ENCODE measurements around the gene KCNMA1.

Gene KCNMA1

GRCh38 chr10:77127243-77127642, 510.4 kb downstream of the KCNMA1 start:
- H3K79me1 ChIP-seq (replicated peaks; ENCODE audit: low read length, poor library complexity, severe bottlenecking), result peaks cover 6% of the 10 kb centered on the region
- H3K36me3 ChIP-seq (ENCODE audit: control insufficient read depth in 1 of 2, insufficient read depth in 2 of 2, low read depth in 1 of 2, low read length in 2 of 2), result no peaks in the 10 kb centered on the region
- no peaks in the 10 kb centered on the region for H3K9me3 ChIP-seq (ENCODE audit: control insufficient read depth, low read length)
- H2BK120ac ChIP-seq (ENCODE audit: low read depth, low read length), result no peak overlapping the region
- H4K8ac ChIP-seq (ENCODE audit: low read length), result no peak overlapping the region
- H3K4me3 ChIP-seq (ENCODE audit: insufficient read depth in 1 of 2, low read depth in 1 of 2, low read length in 2 of 2), result no peak overlapping the region
- no peak overlapping the region for H2BK15ac ChIP-seq (ENCODE audit: low read depth, poor library complexity, severe bottlenecking)
- H3K18ac ChIP-seq (ENCODE audit: low read depth in 1 of 2, low read length in 2 of 2), result no peak overlapping the region
- H2BK5ac ChIP-seq (ENCODE audit: low read depth, low read length, poor library complexity, severe bottlenecking), result no peak overlapping the region
- no peak overlapping the region for H3K4me2 ChIP-seq (ENCODE audit: low read length, poor library complexity, severe bottlenecking)
- H3K14ac ChIP-seq (ENCODE audit: low read length in 2 of 2), result no peak overlapping the region
- no peak for DNase-seq
- no peak overlapping the region for H2AFZ ChIP-seq (ENCODE audit: low read depth, low read length)
- H2AK5ac ChIP-seq (ENCODE audit: low read length, severe bottlenecking), result no peak overlapping the region
- H3K4ac ChIP-seq (ENCODE audit: low read depth in 1 of 2, low read length in 2 of 2), result no peak overlapping the region
- no peaks in the 10 kb centered on the region for H3K4me1 ChIP-seq (ENCODE audit: control insufficient read depth, insufficient read depth, low read depth, low read length)
- no peak overlapping the region for H2BK12ac ChIP-seq (ENCODE audit: low read length in 2 of 2)
- no peak overlapping the region for H3K27ac ChIP-seq (ENCODE audit: low read length, poor library complexity, severe bottlenecking)
- H3K9ac ChIP-seq (ENCODE audit: low read length), result no peak overlapping the region
- 100% methylated on average over 1 of the region's 1 CpG for WGBS
- no peaks in the 10 kb centered on the region for H3K27me3 ChIP-seq (ENCODE audit: control insufficient read depth in 1 of 2, insufficient read depth in 1 of 2, low read length in 2 of 2)
- no peak overlapping the region for H4K91ac ChIP-seq (ENCODE audit: low read length)
- H3K23ac ChIP-seq (ENCODE audit: low read length in 2 of 2), result no peak overlapping the region

GRCh38 chr10:77125231-77125630, 512.4 kb downstream of the KCNMA1 start:
- no peak overlapping the region for H3K4ac ChIP-seq (ENCODE audit: low read depth in 1 of 2, low read length in 2 of 2)
- H3K4me2 ChIP-seq (ENCODE audit: low read length, poor library complexity, severe bottlenecking), result no peak overlapping the region
- no peak overlapping the region for H2BK120ac ChIP-seq (ENCODE audit: low read depth, low read length)
- 90% methylated on average over 4 of the region's 4 CpGs for WGBS
- H3K23ac ChIP-seq (ENCODE audit: low read length in 2 of 2), result peak overlapping the region in 1 of 2 experiments; percentile 34
- H3K18ac ChIP-seq (ENCODE audit: low read depth in 1 of 2, low read length in 2 of 2), result no peak overlapping the region
- no peak overlapping the region for H2AFZ ChIP-seq (ENCODE audit: low read depth, low read length)
- H3K4me1 ChIP-seq (ENCODE audit: control insufficient read depth, insufficient read depth, low read depth, low read length), result no peaks in the 10 kb centered on the region
- H3K4me3 ChIP-seq (ENCODE audit: insufficient read depth in 1 of 2, low read depth in 1 of 2, low read length in 2 of 2), result no peak overlapping the region
- peaks cover 6% of the 10 kb centered on the region for H3K79me1 ChIP-seq (replicated peaks; ENCODE audit: low read length, poor library complexity, severe bottlenecking)
- H3K9ac ChIP-seq (ENCODE audit: low read length), result no peak overlapping the region
- no peaks in the 10 kb centered on the region for H3K27me3 ChIP-seq (ENCODE audit: control insufficient read depth in 1 of 2, insufficient read depth in 1 of 2, low read length in 2 of 2)
- DNase-seq, result no peak
- no peak overlapping the region for H2BK15ac ChIP-seq (ENCODE audit: low read depth, poor library complexity, severe bottlenecking)
- no peaks in the 10 kb centered on the region for H3K36me3 ChIP-seq (ENCODE audit: control insufficient read depth in 1 of 2, insufficient read depth in 2 of 2, low read depth in 1 of 2, low read length in 2 of 2)
- no peak overlapping the region for H2BK5ac ChIP-seq (ENCODE audit: low read depth, low read length, poor library complexity, severe bottlenecking)
- no peak overlapping the region for H4K91ac ChIP-seq (ENCODE audit: low read length)
- peak overlapping the region; percentile 0 for H4K8ac ChIP-seq (ENCODE audit: low read length)
- H3K14ac ChIP-seq (ENCODE audit: low read length in 2 of 2), result peak overlapping the region in 1 of 2 experiments; percentile 9
- no peak overlapping the region for H2BK12ac ChIP-seq (ENCODE audit: low read length in 2 of 2)
- H2AK5ac ChIP-seq (ENCODE audit: low read length, severe bottlenecking), result no peak overlapping the region
- H3K9me3 ChIP-seq (ENCODE audit: control insufficient read depth, low read length), result no peaks in the 10 kb centered on the region
- no peak overlapping the region for H3K27ac ChIP-seq (ENCODE audit: low read length, poor library complexity, severe bottlenecking)

DNA sequence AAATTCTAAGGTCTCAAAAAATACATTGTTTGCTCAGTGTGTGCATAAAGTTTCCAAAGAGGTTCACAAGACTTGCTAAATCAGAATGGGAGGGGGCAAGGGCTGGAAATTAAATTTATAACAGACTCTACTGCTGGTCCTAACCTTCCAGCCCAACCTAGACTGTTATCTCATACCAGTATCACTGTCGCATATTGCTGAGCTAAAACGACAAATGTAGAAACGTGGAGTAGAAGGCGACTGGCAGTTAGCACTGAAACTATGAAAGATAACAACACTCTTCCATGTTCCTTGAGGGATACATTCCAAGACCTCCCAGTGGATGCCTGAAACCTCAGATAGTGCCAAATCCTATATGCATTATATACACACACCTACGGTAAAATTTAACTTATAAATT, 514.3 kb downstream of the KCNMA1 start:
- no peak for DNase-seq
- Histone ChIP-seq H3K27ac (ENCODE audit: low read length, poor library complexity, severe bottlenecking) (no peak overlapping the region), H3K9me3 (ENCODE audit: control insufficient read depth, low read length) (no peaks in the 10 kb centered on the region), H2BK15ac (ENCODE audit: low read depth, poor library complexity, severe bottlenecking) (no peak overlapping the region), H3K4ac (ENCODE audit: low read depth in 1 of 2, low read length in 2 of 2) (no peak overlapping the region), H4K8ac (ENCODE audit: low read length) (no peak overlapping the region), H2AK5ac (ENCODE audit: low read length, severe bottlenecking) (no peak overlapping the region), H4K91ac (ENCODE audit: low read length) (no peak overlapping the region), H3K36me3 (ENCODE audit: control insufficient read depth in 1 of 2, insufficient read depth in 2 of 2, low read depth in 1 of 2, low read length in 2 of 2) (no peaks in the 10 kb centered on the region), H3K23ac (ENCODE audit: low read length in 2 of 2) (no peak overlapping the region), H3K4me2 (ENCODE audit: low read length, poor library complexity, severe bottlenecking) (no peak overlapping the region), H3K9ac (ENCODE audit: low read length) (no peak overlapping the region), H2BK12ac (ENCODE audit: low read length in 2 of 2) (no peak overlapping the region), H2BK5ac (ENCODE audit: low read depth, low read length, poor library complexity, severe bottlenecking) (no peak overlapping the region), H3K14ac (ENCODE audit: low read length in 2 of 2) (no peak overlapping the region), H3K4me3 (ENCODE audit: insufficient read depth in 1 of 2, low read depth in 1 of 2, low read length in 2 of 2) (no peak overlapping the region), H3K4me1 (ENCODE audit: control insufficient read depth, insufficient read depth, low read depth, low read length) (no peaks in the 10 kb centered on the region), H2AFZ (ENCODE audit: low read depth, low read length) (no peak overlapping the region), H3K18ac (ENCODE audit: low read depth in 1 of 2, low read length in 2 of 2) (no peak overlapping the region), H3K27me3 (ENCODE audit: control insufficient read depth in 1 of 2, insufficient read depth in 1 of 2, low read length in 2 of 2) (no peaks in the 10 kb centered on the region), H3K79me1 (replicated peaks; ENCODE audit: low read length, poor library complexity, severe bottlenecking) (peaks cover 6% of the 10 kb centered on the region), H2BK120ac (ENCODE audit: low read depth, low read length) (no peak overlapping the region)
- WGBS, result 95% methylated on average over 5 of the region's 5 CpGs

- Histone ChIP-seq H3K14ac (ENCODE audit: low read length in 2 of 2) (no peak overlapping the region), H3K79me1 (replicated peaks; ENCODE audit: low read length, poor library complexity, severe bottlenecking) (peaks cover 6% of the 10 kb centered on the region), H4K8ac (ENCODE audit: low read length) (no peak overlapping the region), H2BK120ac (ENCODE audit: low read depth, low read length) (no peak overlapping the region), H2BK15ac (ENCODE audit: low read depth, poor library complexity, severe bottlenecking) (peak overlapping the region; percentile 18), H3K4me1 (ENCODE audit: control insufficient read depth, insufficient read depth, low read depth, low read length) (peaks cover 1% of the 10 kb centered on the region), H3K4me3 (ENCODE audit: insufficient read depth in 1 of 2, low read depth in 1 of 2, low read length in 2 of 2) (no peak overlapping the region), H3K27me3 (ENCODE audit: control insufficient read depth in 1 of 2, insufficient read depth in 1 of 2, low read length in 2 of 2) (no peaks in the 10 kb centered on the region), H3K4ac (ENCODE audit: low read depth in 1 of 2, low read length in 2 of 2) (no peak overlapping the region), H3K23ac (ENCODE audit: low read length in 2 of 2) (no peak overlapping the region), H3K9me3 (ENCODE audit: control insufficient read depth, low read length) (no peaks in the 10 kb centered on the region), H3K36me3 (ENCODE audit: control insufficient read depth in 1 of 2, insufficient read depth in 2 of 2, low read depth in 1 of 2, low read length in 2 of 2) (no peaks in the 10 kb centered on the region), H3K9ac (ENCODE audit: low read length) (no peak overlapping the region), H2AK5ac (ENCODE audit: low read length, severe bottlenecking) (no peak overlapping the region), H3K4me2 (ENCODE audit: low read length, poor library complexity, severe bottlenecking) (no peak overlapping the region), H2BK5ac (ENCODE audit: low read depth, low read length, poor library complexity, severe bottlenecking) (no peak overlapping the region), H2BK12ac (ENCODE audit: low read length in 2 of 2) (no peak overlapping the region), H3K18ac (ENCODE audit: low read depth in 1 of 2, low read length in 2 of 2) (no peak overlapping the region), H2AFZ (ENCODE audit: low read depth, low read length) (no peak overlapping the region), H4K91ac (ENCODE audit: low read length) (no peak overlapping the region), H3K27ac (ENCODE audit: low read length, poor library complexity, severe bottlenecking) (no peak overlapping the region)
- 96% methylated on average over 8 of the region's 10 CpGs for WGBS
- DNase-seq, result no peak
Observed at GRCh38 chr10:77121829-77122228, 515.8 kb downstream of the KCNMA1 start.

Data from mesenchymal stem cell (in vitro differentiated cells and primary cell).